GM23338 (cell line): ENCODE results near the gene KCTD15. TPM values are rescaled to one million over a fixed set of nuclear protein-coding genes. Genes with fewer than 3 reads are reported as not detected.

Experiments used
- CREB1 ChIP-seq: fragments of 250-450 bp; sonication (Bioruptor Pico); IDR thresholded peaks from 2 replicates; pipeline ENCODE4 v1.5.0; 2020; ENCODE audit warnings: low read depth, mild to moderate bottlenecking, moderate library complexity
- CTCF ChIP-seq, 2 experiments: fragments of 200-600 bp in 1 of 2; sonication (generic) in 1 of 2; conservative IDR thresholded peaks; 2 replicates each; pipeline versions ENCODE4 v1.5.1 to v1.6.1; 2016 to 2017; ENCODE audit warnings: antibody characterized with exemption in 2 of 2, low read depth in 2 of 2, mild to moderate bottlenecking in 2 of 2, moderate library complexity in 1 of 2
- ETS1 ChIP-seq: IDR thresholded peaks from 2 replicates; pipeline ENCODE4 v1.6.1; 2016; ENCODE audit warnings: antibody characterized with exemption
- EZH2 ChIP-seq: fragments of 200-600 bp; sonication (generic); IDR thresholded peaks from one replicate; pipeline ENCODE4 v1.8.0; 2017; ENCODE audit warnings: antibody characterized with exemption, mild to moderate bottlenecking, low read depth; ENCODE audit not compliant: unreplicated experiment
- EZH2phosphoT487 ChIP-seq: fragments of 200-600 bp; sonication (generic); IDR thresholded peaks from one replicate; pipeline ENCODE4 v1.8.1; 2018; ENCODE audit warnings: antibody characterized with exemption; ENCODE audit not compliant: unreplicated experiment
- JUNB ChIP-seq: IDR thresholded peaks from one replicate; pipeline ENCODE4 v1.6.1; 2016; ENCODE audit warnings: antibody characterized with exemption; ENCODE audit not compliant: unreplicated experiment
- NANOG ChIP-seq: IDR thresholded peaks from 2 replicates; pipeline ENCODE4 v1.6.1; 2016; ENCODE audit warnings: antibody characterized with exemption, borderline replicate concordance
- POLR2AphosphoS5 ChIP-seq: IDR thresholded peaks from 2 replicates; pipeline ENCODE4 v1.6.1; 2016; ENCODE audit warnings: antibody characterized with exemption, low read depth
- REST ChIP-seq: IDR thresholded peaks from one replicate; pipeline ENCODE4 v1.6.1; 2018; ENCODE audit warnings: antibody characterized with exemption; ENCODE audit not compliant: unreplicated experiment
- STAT1 ChIP-seq: IDR thresholded peaks from one replicate; pipeline ENCODE4 v1.6.1; 2016; ENCODE audit warnings: antibody characterized with exemption; ENCODE audit not compliant: unreplicated experiment
- ZNF114 ChIP-seq: fragments of 250-450 bp; sonication (Bioruptor Pico); IDR thresholded peaks from 2 replicates; pipeline ENCODE4 v1.5.0; 2020; ENCODE audit warnings: mild to moderate bottlenecking, moderate library complexity
- ZNF331 ChIP-seq: fragments of 250-450 bp; sonication (Bioruptor Pico); IDR thresholded peaks from 2 replicates; pipeline ENCODE4 v1.5.0; 2020; ENCODE audit warnings: low read depth, mild to moderate bottlenecking, moderate library complexity
- polyA plus RNA-seq: library from polyadenylated mRNA; unstranded; fragments of >200 nt; fragmentation: Nextera tagmentation; extraction: Ambion mirVana; gene quantifications from 2 replicates; pipeline ENCODE4 v1.2.1, GENCODE V29; 2016
- total RNA-seq: library from RNA; depleted of rRNA; stranded (reverse); fragments of >200 nt; shearing (Covaris generic); gene quantifications from 2 replicates; pipeline ENCODE4 v1.2.3, GENCODE V29; 2014; rRNA removed

Gene KCTD15
- total and polyA plus RNA-seq, 2 experiments from 2014 or later: 5.1 to 60.1 TPM

GRCh38 chr19:33865306-33865705 lies 68.6 kb downstream of the KCTD15 start (continued):
- TF ChIP-seq ETS1 (no peak), NANOG (no peak), ZNF114 (CRISPR knock-in tag) (no peak), ZNF331 (CRISPR knock-in tag) (no peak), CREB1 (CRISPR knock-in tag) (no peak), STAT1 (no peak), EZH2phosphoT487 (no peak), REST (no peak), POLR2AphosphoS5 (no peak), JUNB (no peak), CTCF (conservative IDR thresholded peaks at IDR 0.05; ENCODE audit: low read depth in 2 of 2) (no peak), EZH2 (no peak)

Other genes with a start within 250 kb of the KCTD15 start
- gene CHST8, start 174.9 kb upstream of the KCTD15 start, total RNA-seq: 23.8 and 38.2 TPM in 2 replicates
- 9.3 and 10.7 TPM in 2 replicates for gene CHST8, start 174.9 kb upstream of the KCTD15 start, polyA plus RNA-seq